K562 (cell line): ENCODE data around the gene UGT2B17. TPM values are rescaled to one million over a fixed set of nuclear protein-coding genes. Genes with fewer than 3 reads are reported as not detected.

Source experiments
- ATAC-seq: fragments of 200-7000 bp; cut with Tn5 transposase; 3 replicates; pipeline ENCODE4 v1.9.1; 2020; ENCODE audit warnings: moderate library complexity
- BruUV-seq: library from RNA; stranded (reverse); fragments of 400-500 nt; replicated peaks from 2 replicates; lab custom pipeline; 2021; lab: Mats Ljungman, UMichigan
- CTCF ChIA-PET: fragments of 300-600 bp; formaldehyde crosslinking; extraction: SDS; loops from one replicate; lab custom pipeline; 2021; ENCODE audit warnings: low intra/inter-chr PET ratio; lab: Yijun Ruan, JAX
- POLR2A ChIA-PET: fragments of 300-600, 350-650 bp; sonication (Branson Sonifier 250); formaldehyde crosslinking; extraction: SDS; loops from one replicate; lab custom pipeline; 2021; ENCODE audit warnings: antibody characterized with exemption, inconsistent platforms; lab: Yijun Ruan, JAX
- DNase-seq, 4 experiments: peaks; one replicate each; pipeline versions ENCODE4 v3.0.0 to v3.0.0-alpha.2; 2011 to 2018; ENCODE audit warnings: low spot score in 3 of 4, mixed read lengths in 3 of 4; ENCODE audit errors: extremely low read depth in 1 of 4
- FAIRE-seq: peaks from 2 replicates; lab custom pipeline; 2011; peaks lifted over from hg19 to GRCh38; lab: Jason Lieb, UNC
- H2AFZ ChIP-seq: 2 replicates; pipeline ENCODE4 v1.6.0; 2011; ENCODE audit warnings: low read depth, low read length, control low read depth, inconsistent platforms
- H3K27ac ChIP-seq: fragments of 200-600 bp; 3 replicates; pipeline ENCODE4 v1.8.0; 2011; ENCODE audit warnings: low read depth, mild to moderate bottlenecking, control low read depth, inconsistent platforms, low read length, moderate library complexity, mixed read lengths; ENCODE audit errors: extremely low read depth
- H3K27me3 ChIP-seq, 2 experiments: fragments of 300-600 bp in 1 of 2; 2 replicates in 1 of 2; 3 replicates in 1 of 2; pipeline versions ENCODE4 v1.6.0 to v1.8.0; 2011; ENCODE audit warnings: inconsistent platforms in 2 of 2, low read length in 2 of 2, mild to moderate bottlenecking in 1 of 2, mixed read lengths in 1 of 2, moderate library complexity in 1 of 2; ENCODE audit not compliant: control insufficient read depth in 2 of 2, insufficient read depth in 2 of 2
- H3K36me3 ChIP-seq: fragments of 300-600 bp; 3 replicates; pipeline ENCODE4 v1.8.0; 2011; ENCODE audit warnings: mild to moderate bottlenecking, low read length, inconsistent platforms; ENCODE audit not compliant: control insufficient read depth, insufficient read depth
- H3K4me1 ChIP-seq, 2 experiments: fragments of 200-600 bp in 1 of 2; replicated peaks in 1 of 2; 2 replicates in 1 of 2; 3 replicates in 1 of 2; pipeline versions ENCODE4 v1.5.1 to v1.8.0; 2011; ENCODE audit warnings: inconsistent platforms in 2 of 2, low read length in 2 of 2, mild to moderate bottlenecking in 1 of 2, mixed read lengths in 1 of 2, moderate library complexity in 1 of 2; ENCODE audit not compliant: control insufficient read depth in 2 of 2, insufficient read depth in 2 of 2
- H3K4me2 ChIP-seq: 2 replicates; pipeline ENCODE4 v1.6.1; 2011; ENCODE audit warnings: low read length, control low read depth, inconsistent platforms, mixed read lengths; ENCODE audit not compliant: insufficient read depth
- H3K4me3 ChIP-seq: fragments of 200-600 bp; sonication (generic), shearing (Covaris generic); 2 replicates; pipeline ENCODE4 v1.5.1; 2016; ENCODE audit warnings: control low read depth, inconsistent platforms
- H3K79me2 ChIP-seq: fragments of 200-600 bp; 3 replicates; pipeline ENCODE4 v1.8.0; 2011; ENCODE audit warnings: low read length, inconsistent platforms; ENCODE audit not compliant: control insufficient read depth, insufficient read depth
- H3K9ac ChIP-seq, 2 experiments: 2 replicates each; pipeline versions ENCODE4 v1.6.0 to v1.6.1; 2011; ENCODE audit warnings: low read depth in 2 of 2, low read length in 2 of 2, control low read depth in 1 of 2, inconsistent platforms in 1 of 2, mild to moderate bottlenecking in 1 of 2, mixed read lengths in 1 of 2; ENCODE audit not compliant: insufficient read depth in 1 of 2
- H3K9me1 ChIP-seq: one replicate; pipeline ENCODE4 v1.6.0; 2011; ENCODE audit warnings: inconsistent platforms, mild to moderate bottlenecking, low read length, moderate library complexity; ENCODE audit not compliant: control insufficient read depth, insufficient read depth
- H3K9me3 ChIP-seq: replicated peaks from 2 replicates; pipeline ENCODE4 v1.5.1; 2011; ENCODE audit warnings: low read depth, low read length, inconsistent platforms; ENCODE audit not compliant: control insufficient read depth, insufficient read depth
- H4K20me1 ChIP-seq: replicated peaks from 2 replicates; pipeline ENCODE4 v1.6.1; 2011; ENCODE audit warnings: low read length, inconsistent platforms, mixed read lengths; ENCODE audit not compliant: control insufficient read depth, insufficient read depth
- ELK3 ChIP-seq: fragments of 450-650 bp; formaldehyde crosslinking; IDR thresholded peaks from 2 replicates; pipeline ENCODE4 v1.4.0; 2020; ENCODE audit warnings: mild to moderate bottlenecking
- HNRNPLL ChIP-seq: fragments of 200-400 bp; formaldehyde crosslinking; IDR thresholded peaks from 2 replicates; pipeline ENCODE4 v1.6.1; 2017; ENCODE audit warnings: low read length, low read depth, mild to moderate bottlenecking; ENCODE audit not compliant: poor library complexity, severe bottlenecking
- LEF1 ChIP-seq: fragments of 450-650 bp; IDR thresholded peaks from 2 replicates; pipeline ENCODE4 v1.6.1; 2016; ENCODE audit warnings: mild to moderate bottlenecking
- MIER1 ChIP-seq: fragments of 450-650 bp; IDR thresholded peaks from 2 replicates; pipeline ENCODE4 v1.6.1; 2016; ENCODE audit warnings: antibody characterized with exemption, mild to moderate bottlenecking, low read depth
- MTA1 ChIP-seq: fragments of 450-650 bp; IDR thresholded peaks from 2 replicates; pipeline ENCODE4 v1.6.1; 2017; ENCODE audit warnings: borderline replicate concordance
- MTF1 ChIP-seq: fragments of 250-450 bp; sonication (Bioruptor Pico); IDR thresholded peaks from 2 replicates; pipeline ENCODE4 v1.9.0; 2021; ENCODE audit warnings: moderate library complexity, mild to moderate bottlenecking, inconsistent platforms, borderline replicate concordance
- NR2F6 ChIP-seq: fragments of 450-650 bp; formaldehyde crosslinking; IDR thresholded peaks from 2 replicates; pipeline ENCODE4 v1.4.0; 2020; ENCODE audit warnings: mild to moderate bottlenecking
- POLR2H ChIP-seq: IDR thresholded peaks from 2 replicates; pipeline ENCODE4 v1.6.1; 2016; ENCODE audit warnings: missing genetic modification characterization, low read depth, mild to moderate bottlenecking, control low read depth, missing compliant biosample characterization, moderate library complexity
- THRAP3 ChIP-seq: fragments of 450-650 bp; IDR thresholded peaks from 2 replicates; pipeline ENCODE4 v1.6.1; 2016; ENCODE audit warnings: mild to moderate bottlenecking, inconsistent platforms, borderline replicate concordance
- USF1 ChIP-seq: sonication (generic); formaldehyde crosslinking; IDR thresholded peaks from 2 replicates; pipeline ENCODE4 v1.9.0; 2022; ENCODE audit warnings: mild to moderate bottlenecking, missing genetic modification reagents
- ZNF655 ChIP-seq: fragments of 250-450 bp; sonication (Bioruptor Pico); IDR thresholded peaks from 2 replicates; pipeline ENCODE4 v1.5.0; 2021
- ZNF780A ChIP-seq: fragments of 250-450 bp; sonication (Bioruptor Pico); IDR thresholded peaks from 2 replicates; pipeline ENCODE4 v1.5.0; 2021; ENCODE audit warnings: mild to moderate bottlenecking
- WGBS: fragments of 100-300 bp; shearing (Covaris generic); methylation state at CpG from one replicate; pipeline ENCODE4 v1.1.6; 2016; ENCODE audit warnings: low coverage, mixed read lengths; ENCODE audit not compliant: insufficient coverage; ENCODE audit errors: missing lambda C conversion rate; 5-methylcytosine and 5-hydroxymethylcytosine counted together
- in situ Hi-C: fragments of 300-500 bp; cut with MboI; formaldehyde crosslinking; loops from 4 replicates; pipeline ENCODE4 v1.15.0; 2018; ENCODE audit warnings: inconsistent platforms, mixed read lengths
- intact Hi-C: fragments of 100-400 bp; cut with micrococcal nuclease; formaldehyde crosslinking; loops from 2 replicates; pipeline ENCODE4 v1.14.2; 2022
- polyA plus RNA-seq, 8 experiments: library from polyadenylated mRNA; depleted of rRNA in 4 of 8; stranded (reverse) in 5 of 8; unstranded in 3 of 8; fragments of >200 nt; fragmentation: Nextera tagmentation in 2 of 8; fragmentation: Illumina TruSeq in 1 of 8; extraction: Ambion mirVana in 2 of 8; extraction: Trizol in 1 of 8; gene quantifications; 2 replicates each; pipeline versions ENCODE4 v1.2.1 to v1.2.3, GENCODE V29; 2011 to 2014; ENCODE audit warnings: inconsistent platforms in 1 of 8, missing spikeins in 1 of 8
- total RNA-seq, 7 experiments: library from RNA; depleted of rRNA in 6 of 7; stranded (reverse); fragments of >200 nt in 6 of 7; fragmentation: Illumina TruSeq in 2 of 7; extraction: Trizol in 2 of 7; gene quantifications; 2 replicates each; pipeline versions ENCODE4 v1.2.1 to v1.2.3, GENCODE V29; 2011 to 2021; ENCODE audit warnings: low replicate concordance in 1 of 7

Gene UGT2B17
- total and polyA plus RNA-seq, 9 of the 15 experiments (the other 6 are each of a cell fraction or from before 2014, with no cell fraction given) = 0.11 TPM; not detected in 8

GRCh38 chr4:68593112-68593511 lies 17.0 kb upstream of the UGT2B17 start:
- Histone ChIP-seq H3K9me1 (no peaks in the 10 kb centered on the region), H3K9ac (no peak overlapping the region), H3K4me1 (no peaks in the 10 kb centered on the region), H3K9me3 (no peaks in the 10 kb centered on the region), H2AFZ (no peak overlapping the region), H3K27ac (no peak overlapping the region), H3K79me2 (no peaks in the 10 kb centered on the region), H4K20me1 (no peaks in the 10 kb centered on the region), H3K4me2 (no peak overlapping the region), H3K36me3 (no peaks in the 10 kb centered on the region), H3K4me3 (no peak overlapping the region), H3K27me3 (no peaks in the 10 kb centered on the region)
- no peak for ATAC-seq
- intact Hi-C loops = no loop called here
- 0% methylated on average over 4 of the region's 4 CpGs for WGBS
- no peak for FAIRE-seq
- POLR2A ChIA-PET = no interaction called here
- DNase-seq = no peak
- TF ChIP-seq ELK3 (no peak), MTF1 (CRISPR knock-in tag) (no peak), HNRNPLL (no peak)
- in situ Hi-C loops = no loop called here
- no TSS peak for BruUV-seq
- CTCF ChIA-PET = no interaction called here

- ATAC-seq (no peak), DNase-seq (no peak), FAIRE-seq (no peak)
- H4K20me1 ChIP-seq = no peaks in the 10 kb centered on the region
- in situ Hi-C loops = no loop called here
- H3K9me3 ChIP-seq = no peaks in the 10 kb centered on the region
- no peaks in the 10 kb centered on the region for H3K27me3 ChIP-seq
- H3K4me1 ChIP-seq = no peaks in the 10 kb centered on the region
- WGBS = 0% methylated on average over 1 of the region's 1 CpG
- no peaks in the 10 kb centered on the region for H3K36me3 ChIP-seq
- intact Hi-C loops = no loop called here
- no peak overlapping the region for H3K9ac ChIP-seq
- H3K27ac ChIP-seq = no peak overlapping the region
- no peak overlapping the region for H3K4me2 ChIP-seq
- H3K4me3 ChIP-seq = no peak overlapping the region
- H2AFZ ChIP-seq = no peak overlapping the region
- BruUV-seq = no TSS peak
- ChIA-PET CTCF (no interaction called here), POLR2A (no interaction called here)
- H3K79me2 ChIP-seq = no peaks in the 10 kb centered on the region
- no peaks in the 10 kb centered on the region for H3K9me1 ChIP-seq
- no peak for TF ChIP-seq ELK3
- TF ChIP-seq THRAP3 = no peak
- TF ChIP-seq ZNF655 (CRISPR knock-in tag) = no peak
- TF ChIP-seq ZNF780A (CRISPR knock-in tag) = no peak
- no peak for TF ChIP-seq MTA1
- no peak for TF ChIP-seq USF1 (CRISPR knock-in tag)
- TF ChIP-seq POLR2H (tag) = no peak
- TF ChIP-seq NR2F6 (CRISPR knock-in tag) = no peak
- no peak for TF ChIP-seq MIER1
- no peak for TF ChIP-seq LEF1
These were observed 16.6 kb upstream of the UGT2B17 start for GRCh38 chr4:68592673-68593072.
